GM12878 (cell line): ENCODE results near the gene RAMP2.

Source experiments
- ATF7 ChIP-seq: fragments of 450-650 bp; IDR thresholded peaks from 2 replicates; pipeline ENCODE4 v1.6.1; 2016; ENCODE audit warnings: low read depth, mild to moderate bottlenecking
- CHD2 ChIP-seq: IDR thresholded peaks from 2 replicates; pipeline ENCODE4 v1.6.1; 2011; ENCODE audit warnings: low read depth, low read length, improper control_type of control experiment, borderline replicate concordance
- CTCF ChIP-seq, 3 experiments: IDR thresholded peaks in 2 of 3; conservative IDR thresholded peaks in 1 of 3; 2 replicates each; pipeline ENCODE4 v1.5.1; 2011; ENCODE audit warnings: low read depth in 3 of 3, low read length in 3 of 3, mild to moderate bottlenecking in 3 of 3, control low read depth in 2 of 3, moderate library complexity in 2 of 3, inconsistent platforms in 1 of 3, mixed read lengths in 1 of 3; ENCODE audit not compliant: control insufficient read depth in 2 of 3, insufficient read depth in 1 of 3; ENCODE audit errors: extremely low read depth in 1 of 3
- FOXM1 ChIP-seq: IDR thresholded peaks from 2 replicates; pipeline ENCODE4 v1.6.1; 2012; ENCODE audit warnings: low read depth, mild to moderate bottlenecking, inconsistent platforms, low read length, moderate library complexity
- GABPA ChIP-seq: IDR thresholded peaks from 2 replicates; pipeline ENCODE4 v1.6.1; 2014; ENCODE audit warnings: antibody characterized with exemption, low read depth, mild to moderate bottlenecking, inconsistent platforms
- JUND ChIP-seq: IDR thresholded peaks from 2 replicates; pipeline ENCODE4 v1.6.1; 2012; ENCODE audit warnings: low read depth, mild to moderate bottlenecking, low read length, improper control_type of control experiment, moderate library complexity
- MAX ChIP-seq: IDR thresholded peaks from 2 replicates; pipeline ENCODE4 v1.6.1; 2012; ENCODE audit warnings: low read depth, low read length, improper control_type of control experiment
- POLR2A ChIP-seq: IDR thresholded peaks from 2 replicates; pipeline ENCODE4 v1.6.1; 2011; ENCODE audit warnings: low read depth, mild to moderate bottlenecking, low read length
- POLR2AphosphoS5 ChIP-seq: IDR thresholded peaks from 2 replicates; pipeline ENCODE4 v1.6.1; 2011; ENCODE audit warnings: mild to moderate bottlenecking, low read length, inconsistent platforms
- SMAD1 ChIP-seq: fragments of 450-650 bp; IDR thresholded peaks from 2 replicates; pipeline ENCODE4 v1.6.1; 2018; ENCODE audit warnings: mild to moderate bottlenecking, low read depth; ENCODE audit not compliant: partially characterized antibody
- TF ChIP-seq, protein P1 (sequence below): IDR thresholded peaks from 2 replicates; pipeline ENCODE4 v1.6.1; 2011; ENCODE audit warnings: borderline replicate concordance, low read depth, mild to moderate bottlenecking, moderate library complexity, low read length; ENCODE audit not compliant: insufficient read depth, poor library complexity, severe bottlenecking
- TF ChIP-seq, protein P2 (sequence below): fragments of 450-650 bp; IDR thresholded peaks from 2 replicates; pipeline ENCODE4 v1.6.1; 2017; ENCODE audit warnings: low read depth, mild to moderate bottlenecking, moderate library complexity
- TF ChIP-seq, protein P3 (sequence below): fragments of 450-650 bp; IDR thresholded peaks from 2 replicates; pipeline ENCODE4 v1.6.1; 2017; ENCODE audit warnings: mild to moderate bottlenecking, moderate library complexity

GRCh38 chr17:42766124-42766523 lies 5.1 kb downstream of the RAMP2 start:
- TF ChIP-seq POLR2AphosphoS5 (no peak), GABPA (no peak), CTCF (IDR thresholded peaks at IDR 0.05 in 2 of 3, conservative IDR thresholded peaks at IDR 0.05 in 1 of 3; ENCODE audit: control insufficient read depth in 2 of 3, extremely low read depth in 1 of 3, insufficient read depth in 1 of 3, low read depth in 3 of 3, low read length in 3 of 3) (no peak), CHD2 (no peak), POLR2A (no peak), SMAD1 (no peak), ATF7 (no peak), MAX (no peak), FOXM1 (no peak), JUND (no peak)
- TF ChIP-seq, protein P1, sequence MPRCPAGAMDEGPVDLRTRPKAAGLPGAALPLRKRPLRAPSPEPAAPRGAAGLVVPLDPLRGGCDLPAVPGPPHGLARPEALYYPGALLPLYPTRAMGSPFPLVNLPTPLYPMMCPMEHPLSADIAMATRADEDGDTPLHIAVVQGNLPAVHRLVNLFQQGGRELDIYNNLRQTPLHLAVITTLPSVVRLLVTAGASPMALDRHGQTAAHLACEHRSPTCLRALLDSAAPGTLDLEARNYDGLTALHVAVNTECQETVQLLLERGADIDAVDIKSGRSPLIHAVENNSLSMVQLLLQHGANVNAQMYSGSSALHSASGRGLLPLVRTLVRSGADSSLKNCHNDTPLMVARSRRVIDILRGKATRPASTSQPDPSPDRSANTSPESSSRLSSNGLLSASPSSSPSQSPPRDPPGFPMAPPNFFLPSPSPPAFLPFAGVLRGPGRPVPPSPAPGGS: no peak
- TF ChIP-seq, protein P2, sequence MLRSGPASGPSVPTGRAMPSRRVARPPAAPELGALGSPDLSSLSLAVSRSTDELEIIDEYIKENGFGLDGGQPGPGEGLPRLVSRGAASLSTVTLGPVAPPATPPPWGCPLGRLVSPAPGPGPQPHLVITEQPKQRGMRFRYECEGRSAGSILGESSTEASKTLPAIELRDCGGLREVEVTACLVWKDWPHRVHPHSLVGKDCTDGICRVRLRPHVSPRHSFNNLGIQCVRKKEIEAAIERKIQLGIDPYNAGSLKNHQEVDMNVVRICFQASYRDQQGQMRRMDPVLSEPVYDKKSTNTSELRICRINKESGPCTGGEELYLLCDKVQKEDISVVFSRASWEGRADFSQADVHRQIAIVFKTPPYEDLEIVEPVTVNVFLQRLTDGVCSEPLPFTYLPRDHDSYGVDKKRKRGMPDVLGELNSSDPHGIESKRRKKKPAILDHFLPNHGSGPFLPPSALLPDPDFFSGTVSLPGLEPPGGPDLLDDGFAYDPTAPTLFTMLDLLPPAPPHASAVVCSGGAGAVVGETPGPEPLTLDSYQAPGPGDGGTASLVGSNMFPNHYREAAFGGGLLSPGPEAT: no peak
- TF ChIP-seq, protein P3, sequence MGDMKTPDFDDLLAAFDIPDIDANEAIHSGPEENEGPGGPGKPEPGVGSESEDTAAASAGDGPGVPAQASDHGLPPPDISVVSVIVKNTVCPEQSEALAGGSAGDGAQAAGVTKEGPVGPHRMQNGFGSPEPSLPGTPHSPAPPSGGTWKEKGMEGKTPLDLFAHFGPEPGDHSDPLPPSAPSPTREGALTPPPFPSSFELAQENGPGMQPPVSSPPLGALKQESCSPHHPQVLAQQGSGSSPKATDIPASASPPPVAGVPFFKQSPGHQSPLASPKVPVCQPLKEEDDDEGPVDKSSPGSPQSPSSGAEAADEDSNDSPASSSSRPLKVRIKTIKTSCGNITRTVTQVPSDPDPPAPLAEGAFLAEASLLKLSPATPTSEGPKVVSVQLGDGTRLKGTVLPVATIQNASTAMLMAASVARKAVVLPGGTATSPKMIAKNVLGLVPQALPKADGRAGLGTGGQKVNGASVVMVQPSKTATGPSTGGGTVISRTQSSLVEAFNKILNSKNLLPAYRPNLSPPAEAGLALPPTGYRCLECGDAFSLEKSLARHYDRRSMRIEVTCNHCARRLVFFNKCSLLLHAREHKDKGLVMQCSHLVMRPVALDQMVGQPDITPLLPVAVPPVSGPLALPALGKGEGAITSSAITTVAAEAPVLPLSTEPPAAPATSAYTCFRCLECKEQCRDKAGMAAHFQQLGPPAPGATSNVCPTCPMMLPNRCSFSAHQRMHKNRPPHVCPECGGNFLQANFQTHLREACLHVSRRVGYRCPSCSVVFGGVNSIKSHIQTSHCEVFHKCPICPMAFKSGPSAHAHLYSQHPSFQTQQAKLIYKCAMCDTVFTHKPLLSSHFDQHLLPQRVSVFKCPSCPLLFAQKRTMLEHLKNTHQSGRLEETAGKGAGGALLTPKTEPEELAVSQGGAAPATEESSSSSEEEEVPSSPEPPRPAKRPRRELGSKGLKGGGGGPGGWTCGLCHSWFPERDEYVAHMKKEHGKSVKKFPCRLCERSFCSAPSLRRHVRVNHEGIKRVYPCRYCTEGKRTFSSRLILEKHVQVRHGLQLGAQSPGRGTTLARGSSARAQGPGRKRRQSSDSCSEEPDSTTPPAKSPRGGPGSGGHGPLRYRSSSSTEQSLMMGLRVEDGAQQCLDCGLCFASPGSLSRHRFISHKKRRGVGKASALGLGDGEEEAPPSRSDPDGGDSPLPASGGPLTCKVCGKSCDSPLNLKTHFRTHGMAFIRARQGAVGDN: no peak
